HS-5 (cell line): Measurements from ENCODE around the gene TDRD6.
"Not testable (repeated sequence)": the region's sequence is repeated elsewhere in the genome, so short reads cannot be mapped to it uniquely, and the experiment has no call there.

Source experiments
- DNase-seq: peaks from one replicate; pipeline ENCODE4 v3.0.0-alpha.2; 2012; ENCODE audit warnings: low read depth

TDRD6 gene, protein sequence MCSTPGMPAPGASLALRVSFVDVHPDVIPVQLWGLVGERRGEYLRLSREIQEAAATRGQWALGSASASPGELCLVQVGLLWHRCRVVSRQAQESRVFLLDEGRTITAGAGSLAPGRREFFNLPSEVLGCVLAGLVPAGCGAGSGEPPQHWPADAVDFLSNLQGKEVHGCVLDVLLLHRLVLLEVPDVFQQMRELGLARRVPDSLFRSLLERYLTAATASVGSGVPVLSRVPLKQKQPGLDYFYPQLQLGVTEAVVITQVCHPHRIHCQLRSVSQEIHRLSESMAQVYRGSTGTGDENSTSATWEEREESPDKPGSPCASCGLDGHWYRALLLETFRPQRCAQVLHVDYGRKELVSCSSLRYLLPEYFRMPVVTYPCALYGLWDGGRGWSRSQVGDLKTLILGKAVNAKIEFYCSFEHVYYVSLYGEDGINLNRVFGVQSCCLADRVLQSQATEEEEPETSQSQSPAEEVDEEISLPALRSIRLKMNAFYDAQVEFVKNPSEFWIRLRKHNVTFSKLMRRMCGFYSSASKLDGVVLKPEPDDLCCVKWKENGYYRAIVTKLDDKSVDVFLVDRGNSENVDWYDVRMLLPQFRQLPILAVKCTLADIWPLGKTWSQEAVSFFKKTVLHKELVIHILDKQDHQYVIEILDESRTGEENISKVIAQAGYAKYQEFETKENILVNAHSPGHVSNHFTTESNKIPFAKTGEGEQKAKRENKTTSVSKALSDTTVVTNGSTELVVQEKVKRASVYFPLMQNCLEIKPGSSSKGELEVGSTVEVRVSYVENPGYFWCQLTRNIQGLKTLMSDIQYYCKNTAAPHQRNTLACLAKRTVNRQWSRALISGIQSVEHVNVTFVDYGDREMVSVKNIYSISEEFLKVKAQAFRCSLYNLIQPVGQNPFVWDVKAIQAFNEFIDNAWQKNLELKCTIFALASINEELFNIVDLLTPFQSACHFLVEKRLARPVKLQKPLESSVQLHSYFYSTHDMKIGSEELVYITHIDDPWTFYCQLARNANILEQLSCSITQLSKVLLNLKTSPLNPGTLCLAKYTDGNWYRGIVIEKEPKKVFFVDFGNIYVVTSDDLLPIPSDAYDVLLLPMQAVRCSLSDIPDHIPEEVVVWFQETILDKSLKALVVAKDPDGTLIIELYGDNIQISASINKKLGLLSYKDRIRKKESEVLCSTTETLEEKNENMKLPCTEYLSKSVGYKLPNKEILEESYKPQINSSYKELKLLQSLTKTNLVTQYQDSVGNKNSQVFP (N-terminal part only)

DNA sequence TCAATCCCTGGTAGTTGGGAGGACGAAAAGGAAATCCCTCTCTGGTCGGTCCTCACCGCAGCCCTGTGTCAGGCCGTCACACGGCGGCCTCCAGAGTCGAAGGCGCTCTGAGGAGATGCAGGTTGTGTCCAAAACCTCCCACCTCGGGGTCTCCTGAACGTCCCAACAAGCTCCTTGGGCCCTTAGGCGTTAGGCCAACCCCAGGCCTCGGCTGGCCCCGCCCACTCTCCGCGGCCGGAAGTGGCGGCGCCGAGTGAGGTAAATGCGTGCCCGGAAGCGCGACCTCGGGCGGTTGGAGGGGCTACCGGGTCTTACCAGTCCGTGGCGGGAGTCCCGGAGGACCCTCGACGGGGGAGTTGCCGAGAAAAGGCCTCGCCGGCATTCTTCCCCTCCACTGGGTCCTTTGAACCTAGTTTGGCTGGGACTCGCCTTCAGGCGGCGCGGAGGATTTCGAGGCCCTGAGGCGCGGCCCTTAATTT lies at the start of gene TDRD6:
TDRD6 (plus strand) TSS at position 267 of the 479 bp plus-strand sequence. CDS start 244 bp downstream, outside the sequence.
- DNase-seq: no peak

DNA sequence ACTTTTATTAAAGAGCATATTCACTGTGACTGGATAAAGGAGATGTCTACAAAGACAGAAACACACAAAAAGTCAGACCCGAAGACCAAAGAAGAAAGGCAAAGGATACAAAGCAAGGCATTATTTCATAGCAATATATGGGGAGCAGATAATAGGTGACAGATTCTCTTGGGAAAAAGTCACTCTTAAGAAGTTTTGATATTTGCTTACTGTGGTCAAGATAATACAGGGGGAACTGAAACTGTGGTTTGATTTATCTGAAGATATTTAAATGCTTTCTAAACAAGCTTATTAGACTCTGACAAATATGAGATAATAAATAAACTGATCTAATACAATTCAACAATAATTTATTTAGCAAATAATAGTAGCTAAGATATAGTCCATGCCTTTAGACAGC lies 49.8 kb upstream of the TDRD6 start:
- no peak for DNase-seq

DNA sequence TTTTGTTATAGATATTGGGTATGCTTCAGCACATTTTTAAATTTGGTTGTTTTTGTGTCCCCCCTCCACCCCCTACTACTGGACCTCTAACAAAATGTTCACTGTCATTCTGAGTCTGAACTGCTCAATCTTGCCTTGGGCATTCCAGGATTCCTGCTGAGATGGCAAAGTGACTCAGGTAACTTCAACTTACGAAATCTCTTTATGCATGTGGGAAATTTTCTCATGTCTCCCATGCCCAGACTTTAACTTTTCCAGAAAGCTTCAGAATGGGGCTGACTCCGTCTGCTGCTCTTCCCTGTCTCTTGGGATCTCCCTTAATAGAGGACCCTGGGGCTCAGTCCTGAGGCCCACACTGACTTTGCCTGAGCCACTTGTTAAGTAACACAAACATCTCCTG lies 49.0 kb upstream of the TDRD6 start:
- no peak for DNase-seq

DNA sequence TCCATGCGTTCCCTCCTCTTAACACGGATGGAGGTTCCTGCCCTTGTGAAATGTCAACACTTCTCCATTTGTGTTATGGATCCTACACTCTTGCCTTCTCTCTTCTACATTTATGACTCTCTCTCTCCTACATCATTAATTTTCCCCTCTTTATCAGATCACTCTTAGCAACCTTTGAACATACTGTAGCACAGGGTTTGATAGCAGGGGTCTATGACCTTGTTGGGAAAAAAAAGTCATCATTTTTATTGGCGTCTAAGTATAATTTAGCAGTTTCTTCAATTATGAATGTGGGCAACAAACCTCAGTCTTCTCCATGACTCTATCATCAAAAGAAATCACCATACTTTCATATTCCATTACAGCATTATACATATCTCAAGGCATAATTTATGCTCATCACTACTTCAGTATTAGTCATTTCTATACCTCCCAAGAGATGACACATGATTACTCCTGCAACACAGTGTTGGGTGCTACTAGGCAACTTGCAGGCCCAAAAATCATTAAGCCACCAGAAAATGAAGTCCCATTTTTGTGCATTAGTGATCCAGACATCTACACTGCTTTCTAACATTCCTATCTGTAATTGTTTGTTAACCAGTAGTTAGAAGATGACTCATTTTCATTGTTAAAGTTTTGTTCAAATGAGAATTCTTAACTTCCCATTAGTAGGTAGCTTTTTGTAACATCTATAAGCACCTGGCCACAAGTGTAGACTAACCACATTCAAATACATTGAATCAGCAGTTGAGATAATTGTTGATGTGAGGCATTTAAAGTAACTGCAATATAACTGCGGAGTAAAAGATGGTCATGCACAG lies 44.5 kb upstream of the TDRD6 start:
- DNase-seq: no peak

DNA sequence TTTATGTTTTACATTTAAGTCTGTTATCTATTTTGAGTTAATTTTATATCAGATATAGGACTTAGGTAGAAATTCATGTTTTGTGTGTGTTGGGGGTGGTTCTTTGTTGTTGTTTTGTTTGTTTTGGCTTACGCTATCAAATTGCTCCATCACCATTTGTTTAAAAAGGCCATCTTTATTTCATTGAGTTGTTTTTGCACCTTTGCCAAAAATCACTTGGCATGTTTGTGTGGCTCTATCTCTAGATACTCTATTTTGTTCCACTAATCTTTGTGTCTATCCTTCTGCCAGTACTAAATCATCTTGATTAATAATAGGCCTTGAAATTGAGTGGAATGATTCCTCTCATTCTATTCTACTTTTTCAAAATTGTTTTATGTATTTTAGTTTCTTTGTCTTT lies 42.4 kb upstream of the TDRD6 start:
- DNase-seq: no peak

DNA sequence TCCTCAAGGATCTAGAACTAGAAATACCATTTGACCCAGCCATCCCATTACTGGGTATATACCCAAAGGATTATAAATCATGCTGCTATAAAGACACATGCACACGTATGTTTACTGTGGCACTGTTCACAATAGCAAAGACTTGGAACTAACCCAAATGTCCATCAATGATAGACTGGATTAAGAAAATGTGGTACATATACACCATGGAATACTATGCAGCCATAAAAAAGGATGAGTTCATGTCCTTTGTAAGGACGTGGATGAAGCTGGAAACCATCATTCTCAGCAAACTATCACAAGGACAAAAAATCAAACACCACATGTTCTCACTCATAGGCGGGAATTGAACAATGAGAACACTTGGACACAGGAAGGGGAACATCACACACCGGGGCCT lies 39.6 kb upstream of the TDRD6 start:
- not testable (repeated sequence) for DNase-seq

DNA sequence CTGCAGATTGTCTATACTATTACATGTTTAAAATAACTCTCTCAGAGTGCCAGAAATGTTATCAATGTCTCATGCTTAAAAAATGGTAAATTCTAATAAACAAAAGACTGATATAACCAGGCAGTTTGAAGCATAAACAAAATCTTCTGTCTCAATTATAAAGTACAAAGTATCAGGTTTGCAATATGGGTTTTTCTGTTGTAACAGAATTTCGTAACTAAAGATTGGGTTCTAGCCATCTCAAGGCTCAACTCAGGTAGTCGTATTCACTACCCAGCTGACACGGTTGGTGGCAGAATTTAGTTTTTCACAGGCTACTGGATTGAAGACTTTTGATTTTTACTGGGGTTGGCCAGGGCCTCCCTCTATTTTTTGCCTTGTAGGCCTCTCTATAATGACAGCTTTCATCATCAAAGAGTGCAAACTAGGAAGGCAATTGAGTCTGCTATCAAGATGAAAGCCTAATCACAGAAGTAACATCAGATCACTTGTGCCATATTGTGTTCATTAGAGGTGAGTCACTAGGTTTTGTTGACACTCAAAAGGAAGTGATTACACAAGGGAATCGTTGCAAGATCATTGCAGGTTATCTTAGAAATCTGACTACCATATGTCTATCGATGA lies 38.7 kb upstream of the TDRD6 start:
- DNase-seq: peak; percentile 58

DNA sequence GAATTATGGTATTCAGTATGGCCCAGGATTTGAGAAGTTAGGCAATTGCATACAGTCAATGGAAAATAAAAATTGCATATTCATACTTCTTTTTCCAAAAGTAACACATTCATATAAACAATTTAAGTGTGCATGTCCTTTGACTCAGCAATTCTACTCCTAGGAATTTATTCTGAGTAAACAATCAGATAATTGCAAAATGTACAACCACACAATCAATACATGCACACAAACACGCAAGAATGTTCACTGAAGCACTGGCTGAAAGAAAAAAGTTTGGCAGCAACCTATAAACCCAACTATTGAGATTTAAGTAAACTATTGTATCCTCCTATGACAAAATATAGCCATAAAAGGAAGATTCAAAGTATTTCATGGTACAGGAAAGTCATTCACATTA lies 36.7 kb upstream of the TDRD6 start:
- DNase-seq: no peak

DNA sequence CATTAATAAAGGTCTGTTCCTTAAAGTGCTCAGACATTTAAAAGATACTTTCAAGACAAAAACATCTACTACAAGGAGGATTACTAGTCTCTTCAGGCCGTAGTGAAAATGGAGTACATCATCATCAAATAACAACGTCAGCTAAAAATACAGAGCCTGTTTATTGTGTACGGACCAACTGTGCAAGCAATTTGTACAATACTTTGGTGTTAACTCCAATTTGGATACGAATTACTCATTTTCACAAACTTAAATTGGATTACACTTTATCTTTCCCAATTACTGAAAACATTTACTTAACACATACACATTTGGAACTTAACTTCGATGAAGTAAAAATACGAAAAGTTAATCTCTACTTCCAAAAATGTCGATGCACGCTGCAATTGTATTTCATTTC lies 35.9 kb upstream of the TDRD6 start:
- no peak for DNase-seq

DNA sequence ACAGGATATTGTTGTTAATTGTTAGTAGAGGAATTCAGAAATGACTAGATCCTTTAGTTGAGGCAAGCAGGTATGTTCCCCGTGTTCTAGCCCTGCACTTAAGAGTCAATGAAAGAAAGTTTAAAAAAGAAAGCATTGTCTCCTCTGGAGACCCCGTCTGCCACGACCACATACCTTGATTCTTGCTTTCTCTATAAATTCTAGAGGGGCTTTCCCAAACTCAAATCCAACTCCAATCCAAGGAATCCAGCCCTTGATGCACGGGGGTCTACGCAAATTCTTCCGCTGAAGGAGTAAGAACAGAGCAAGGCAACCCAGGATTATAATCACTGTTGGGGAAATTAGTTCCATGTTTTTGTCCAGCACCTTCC lies 35.5 kb upstream of the TDRD6 start:
- no peak for DNase-seq

DNA sequence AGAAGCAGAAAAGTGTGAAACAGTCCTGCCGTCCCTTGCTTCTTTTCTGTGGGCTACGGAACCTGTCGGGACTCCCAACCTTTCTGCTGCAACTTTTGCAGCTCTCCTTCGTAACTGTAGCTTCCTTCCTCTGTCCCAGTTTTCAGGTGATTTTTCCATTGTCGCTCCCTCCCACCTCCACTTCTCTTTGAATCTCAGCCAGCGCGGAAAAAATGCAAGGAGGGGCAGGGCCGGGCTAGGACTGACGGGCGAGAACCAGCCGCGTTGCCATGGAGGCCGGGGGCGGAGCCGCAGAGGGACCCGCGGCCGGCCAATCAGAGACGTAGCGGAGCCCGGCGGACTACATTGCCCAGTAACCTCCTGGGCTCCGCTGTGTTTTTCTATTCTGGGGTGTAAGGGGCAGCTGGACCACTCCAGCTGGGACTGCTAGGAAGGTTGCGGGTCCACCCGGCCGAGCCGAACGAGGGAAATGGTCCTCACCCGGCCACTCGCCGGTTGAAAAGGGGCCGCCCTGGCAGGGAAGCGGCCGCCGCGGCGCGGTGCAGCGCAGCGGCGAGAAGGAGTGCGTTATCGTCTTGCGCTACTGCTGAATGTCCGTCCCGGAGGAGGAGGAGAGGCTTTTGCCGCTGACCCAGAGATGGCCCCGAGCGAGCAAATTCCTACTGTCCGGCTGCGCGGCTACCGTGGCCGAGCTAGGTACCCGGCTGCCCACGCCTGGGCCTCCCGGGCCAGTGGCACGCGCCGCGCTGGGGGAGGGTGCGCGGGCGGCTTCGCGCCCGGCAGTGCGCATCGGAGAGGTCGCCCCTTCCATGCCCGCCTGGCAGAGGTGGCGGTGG lies 34.9 kb upstream of the TDRD6 start, which contains the start of the genes CYP39A1 and SLC25A27:
CYP39A1 (minus strand) TSS at position 216 of the 836 bp plus-strand sequence. CDS start 236 bp downstream, outside the sequence.
SLC25A27 (plus strand) TSS at position 373 of the 836 bp plus-strand sequence; CDS start at position 591, 218 bp downstream.
- DNase-seq: peak; percentile 41

DNA sequence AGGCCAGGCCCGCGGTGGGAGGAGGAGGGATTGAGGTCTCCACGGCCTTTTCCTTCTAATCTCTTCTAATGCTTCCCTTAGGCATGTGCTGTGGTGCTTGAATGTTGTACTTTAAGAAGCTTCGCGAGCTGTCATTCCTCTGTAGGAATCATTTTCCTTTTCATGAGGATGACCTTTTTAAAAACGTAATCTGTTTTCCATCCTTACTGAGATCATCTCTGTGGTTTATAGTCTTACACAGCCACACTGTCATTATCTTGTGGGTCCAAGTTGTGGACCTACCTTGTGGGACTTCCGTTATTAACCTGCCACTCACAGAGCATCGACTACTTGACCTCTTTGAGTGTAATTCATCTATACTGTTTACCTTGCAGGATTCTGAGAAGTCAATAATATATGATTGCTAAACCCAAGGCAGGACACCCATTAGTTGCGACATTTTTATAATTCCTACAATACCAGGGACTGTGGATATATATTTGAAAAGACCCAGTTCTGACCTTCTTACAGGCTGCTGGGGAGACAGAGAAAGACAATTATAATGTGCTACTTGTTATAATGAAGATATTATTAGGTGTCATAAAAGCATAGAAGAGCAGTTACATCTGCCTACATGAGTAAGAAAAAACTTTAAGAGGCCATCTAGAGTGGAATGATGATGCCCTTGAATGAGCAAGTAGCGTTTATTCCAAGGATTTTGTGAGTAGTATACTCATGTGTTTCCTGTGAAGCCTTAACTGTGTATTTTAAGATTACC lies 34.1 kb upstream of the TDRD6 start:
- DNase-seq: no peak

DNA sequence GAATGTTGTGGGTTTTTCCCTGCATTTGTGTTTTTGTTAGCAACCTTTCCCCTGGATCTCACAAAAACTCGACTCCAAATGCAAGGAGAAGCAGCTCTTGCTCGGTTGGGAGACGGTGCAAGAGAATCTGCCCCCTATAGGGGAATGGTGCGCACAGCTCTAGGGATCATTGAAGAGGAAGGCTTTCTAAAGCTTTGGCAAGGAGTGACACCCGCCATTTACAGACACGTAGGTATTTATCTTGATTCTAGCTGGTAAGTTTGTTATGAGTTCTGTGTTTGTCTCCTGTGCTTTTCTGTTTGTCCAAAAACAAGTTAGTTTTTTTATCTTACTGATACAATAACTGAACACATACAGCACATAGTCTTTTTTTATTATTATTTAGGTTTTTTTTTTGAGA lies 31.9 kb upstream of the TDRD6 start:
- no peak for DNase-seq

DNA sequence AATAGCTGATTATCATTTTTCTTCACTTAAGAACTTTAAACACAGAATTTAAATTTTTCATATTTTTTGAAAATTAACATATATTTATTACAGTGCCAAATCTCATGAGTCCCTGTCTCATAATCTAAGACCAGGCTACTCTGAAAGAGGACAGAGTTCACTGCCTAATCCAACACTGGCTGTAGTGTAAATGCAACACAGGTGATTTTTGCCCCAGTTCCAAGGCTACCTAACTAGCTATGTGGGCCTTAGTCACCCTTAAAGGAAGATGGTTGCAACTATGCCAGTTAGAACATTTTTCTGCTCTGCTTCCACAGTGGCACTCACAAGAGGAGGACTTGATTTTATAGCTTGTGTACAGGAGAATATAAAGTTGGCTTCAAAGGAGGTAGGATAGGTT lies 30.0 kb upstream of the TDRD6 start:
- no peak for DNase-seq

DNA sequence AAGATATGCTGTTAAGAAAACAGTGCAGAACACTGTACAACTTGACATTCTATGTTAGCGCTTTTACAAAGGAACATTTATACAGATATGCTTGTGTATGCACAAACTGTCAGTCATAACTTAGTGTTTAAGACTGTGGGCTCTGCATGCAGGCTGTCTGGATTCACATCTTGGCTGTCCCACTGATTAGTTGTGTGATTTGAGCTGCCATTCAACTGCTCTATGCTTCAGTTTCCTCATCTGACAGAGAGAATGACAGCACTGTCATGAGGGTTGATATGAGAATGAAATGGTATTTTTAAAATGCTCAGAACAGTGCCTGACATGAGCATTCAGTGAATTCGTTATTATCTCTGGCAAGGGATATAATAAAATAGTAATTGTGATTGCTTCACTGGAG lies 26.2 kb upstream of the TDRD6 start:
- no peak for DNase-seq

DNA sequence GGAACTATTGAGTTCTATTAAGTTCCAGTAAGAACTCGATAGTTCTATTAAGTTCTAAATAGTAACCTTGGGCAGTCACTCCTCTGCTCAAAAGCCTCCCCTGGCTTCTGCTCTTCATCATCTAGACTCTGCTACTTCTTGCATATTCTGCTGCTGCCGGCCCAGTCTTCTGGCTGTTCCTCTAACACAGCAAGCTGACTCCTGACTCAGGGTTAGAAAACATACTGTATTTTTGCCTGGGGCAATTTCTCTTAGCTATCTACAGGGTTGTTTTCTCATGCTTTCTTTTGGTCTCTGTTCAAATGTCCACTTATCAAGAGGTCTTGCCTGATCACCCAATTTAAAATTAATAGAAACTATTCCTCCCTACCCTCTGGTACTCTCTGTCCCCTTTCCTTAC lies 20.3 kb upstream of the TDRD6 start:
- no peak for DNase-seq

DNA sequence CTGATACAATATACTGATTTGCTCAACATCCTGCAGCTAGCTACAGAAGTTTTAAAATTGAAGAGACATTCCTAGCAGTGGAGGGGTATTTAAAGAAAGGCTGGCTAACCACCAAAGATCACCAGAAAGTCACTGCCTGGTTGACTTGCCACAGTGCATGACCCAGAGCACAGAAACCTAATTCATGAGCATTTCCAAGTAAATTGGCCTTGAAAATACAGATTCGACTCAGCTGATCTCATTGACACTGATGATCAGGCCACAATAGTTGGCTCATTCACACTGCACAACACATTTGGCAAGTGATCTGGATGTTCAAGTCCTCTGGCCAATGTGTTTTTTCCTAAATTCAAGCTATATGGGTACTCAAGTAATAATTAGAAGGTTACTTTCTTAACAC lies 13.3 kb upstream of the TDRD6 start:
- no peak for DNase-seq

DNA sequence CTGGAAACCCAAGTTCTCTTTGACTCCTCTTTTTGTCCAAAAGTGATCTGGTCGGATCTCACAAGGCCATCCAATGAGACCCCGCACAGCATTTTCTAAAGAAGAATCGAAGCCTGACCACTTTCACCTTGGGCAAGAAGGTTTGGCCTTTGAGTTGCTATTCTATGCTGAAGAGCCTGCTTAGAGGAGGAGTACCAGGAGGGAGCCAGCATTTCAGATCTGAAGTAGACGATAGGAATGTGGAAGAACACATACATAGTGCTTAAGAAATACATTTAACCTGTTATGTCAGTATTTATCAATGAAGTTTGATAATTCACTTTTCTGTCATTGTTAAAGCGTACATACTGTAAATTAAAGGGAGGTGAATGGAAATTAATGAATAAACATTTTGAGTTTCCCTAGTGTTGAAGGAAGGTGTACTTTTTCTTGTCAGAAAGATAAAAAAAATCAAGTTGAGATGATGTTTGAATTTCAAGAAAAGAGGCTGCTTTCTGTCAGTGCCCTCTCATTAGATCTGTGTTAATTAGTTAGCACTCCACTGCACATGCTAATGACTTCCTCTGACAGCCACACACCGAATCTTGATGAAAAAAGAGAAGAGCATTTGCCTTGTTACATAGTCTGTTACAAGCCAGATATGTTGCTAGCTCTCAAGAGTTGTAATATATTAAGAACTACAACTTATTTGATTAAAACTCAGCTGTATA lies 10.9 kb upstream of the TDRD6 start:
- no peak for DNase-seq
